Peyer's patch (tissue), 4 donors: ENCODE results near the gene PDLIM5. TPM values are rescaled to one million over a fixed set of nuclear protein-coding genes. Genes with fewer than 3 reads are reported as not detected.

Source experiments
- DNase-seq, 3 donors: peaks; one replicate each; pipeline ENCODE4 v3.0.0-alpha.2; 2017 to 2019
- H3K27ac ChIP-seq, 4 donors: fragments of 200-600 bp; sonication (generic); one replicate each; pipeline ENCODE4 v1.5.1; 2016 to 2019
- H3K27me3 ChIP-seq, 2 donors: fragments of 200-600 bp; sonication (generic); one replicate each; pipeline ENCODE4 v1.5.1; 2019
- H3K36me3 ChIP-seq, 3 donors: fragments of 200-600 bp; sonication (generic); one replicate each; pipeline ENCODE4 v1.5.1; 2016 to 2019
- H3K4me1 ChIP-seq, 4 donors: fragments of 200-600 bp; sonication (generic); one replicate each; pipeline ENCODE4 v1.5.1; 2016 to 2019
- H3K4me3 ChIP-seq, 4 donors: fragments of 200-600 bp; sonication (generic); 1 replicate in 3 of 4; 2 replicates in 1 of 4; pipeline ENCODE4 v1.5.1; 2016 to 2019; ENCODE audit warnings: mild to moderate bottlenecking in 1 of 4
- H3K9me3 ChIP-seq, 4 donors: fragments of 200-600 bp; sonication (generic); one replicate each; pipeline ENCODE4 v1.5.1; 2016 to 2019; ENCODE audit warnings: mild to moderate bottlenecking in 1 of 4
- CTCF ChIP-seq, 6 experiments: fragments of 450-650 bp in 4 of 6; fragments of 200-600 bp in 2 of 6; sonication (generic) in 1 of 6; IDR thresholded peaks; one replicate each; pipeline ENCODE4 v1.5.1; 2017 to 2019; ENCODE audit warnings: antibody characterized with exemption in 6 of 6, mild to moderate bottlenecking in 3 of 6, moderate library complexity in 1 of 6
- POLR2A ChIP-seq, 2 donors: fragments of 450-650 bp; IDR thresholded peaks; one replicate each; pipeline ENCODE4 v1.5.1; 2017; ENCODE audit warnings: antibody characterized with exemption in 2 of 2, mild to moderate bottlenecking in 2 of 2, moderate library complexity in 2 of 2
- total RNA-seq, 4 donors: library from RNA; depleted of rRNA; stranded (reverse); fragments of >200 nt; gene quantifications; one replicate each; pipeline ENCODE4 v1.1.0, GENCODE V29; 2016

PDLIM5 gene
- total RNA-seq, 4 donors from 2014 or later: 112 to 197 (median 158) TPM

GRCh38 chr4:94528792-94529451 is 77.2 kb downstream of the PDLIM5 start:
- Histone ChIP-seq H3K4me1 (peaks cover 0 to 14% (median 2%) of the 10 kb centered on the region in 4 donors), H3K9me3 (no peaks in the 10 kb centered on the region), H3K4me3 (no peak overlapping the region), H3K27me3 (no peaks in the 10 kb centered on the region), H3K36me3 (no peaks in the 10 kb centered on the region), H3K27ac (no peak overlapping the region)
- no peak for TF ChIP-seq POLR2A (IDR thresholded peaks at IDR 0.05)
- TF ChIP-seq CTCF (IDR thresholded peaks at IDR 0.05): no peak
- DNase-seq: no peak

DNA sequence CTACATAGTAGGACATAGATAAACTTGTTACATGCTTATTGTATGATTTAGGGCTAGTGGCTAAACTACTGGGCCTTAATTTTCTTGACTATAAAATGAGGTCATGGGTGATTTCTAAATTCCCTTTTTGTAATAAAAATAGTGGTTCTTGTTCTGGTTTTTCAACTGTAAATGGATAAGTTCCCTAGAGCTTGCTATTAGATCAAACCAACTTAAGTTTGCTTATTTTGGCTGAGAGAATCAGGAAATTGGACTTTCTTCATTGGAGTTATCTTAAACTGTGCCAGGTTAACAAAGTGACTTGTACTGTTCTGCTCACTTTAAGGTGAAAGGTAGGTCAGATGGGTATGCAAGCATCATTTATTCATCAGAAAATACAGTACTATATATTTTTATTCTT is 78.3 kb downstream of the PDLIM5 start:
- no peak overlapping the region for H3K27ac ChIP-seq
- peaks cover 0 to 26% (median 2%) of the 10 kb centered on the region in 4 donors for H3K4me1 ChIP-seq
- H3K36me3 ChIP-seq: no peaks in the 10 kb centered on the region
- DNase-seq: no peak
- no peaks in the 10 kb centered on the region for H3K27me3 ChIP-seq
- no peak for TF ChIP-seq CTCF (IDR thresholded peaks at IDR 0.05)
- no peak for TF ChIP-seq POLR2A (IDR thresholded peaks at IDR 0.05)
- no peaks in the 10 kb centered on the region for H3K9me3 ChIP-seq
- no peak overlapping the region for H3K4me3 ChIP-seq

DNA sequence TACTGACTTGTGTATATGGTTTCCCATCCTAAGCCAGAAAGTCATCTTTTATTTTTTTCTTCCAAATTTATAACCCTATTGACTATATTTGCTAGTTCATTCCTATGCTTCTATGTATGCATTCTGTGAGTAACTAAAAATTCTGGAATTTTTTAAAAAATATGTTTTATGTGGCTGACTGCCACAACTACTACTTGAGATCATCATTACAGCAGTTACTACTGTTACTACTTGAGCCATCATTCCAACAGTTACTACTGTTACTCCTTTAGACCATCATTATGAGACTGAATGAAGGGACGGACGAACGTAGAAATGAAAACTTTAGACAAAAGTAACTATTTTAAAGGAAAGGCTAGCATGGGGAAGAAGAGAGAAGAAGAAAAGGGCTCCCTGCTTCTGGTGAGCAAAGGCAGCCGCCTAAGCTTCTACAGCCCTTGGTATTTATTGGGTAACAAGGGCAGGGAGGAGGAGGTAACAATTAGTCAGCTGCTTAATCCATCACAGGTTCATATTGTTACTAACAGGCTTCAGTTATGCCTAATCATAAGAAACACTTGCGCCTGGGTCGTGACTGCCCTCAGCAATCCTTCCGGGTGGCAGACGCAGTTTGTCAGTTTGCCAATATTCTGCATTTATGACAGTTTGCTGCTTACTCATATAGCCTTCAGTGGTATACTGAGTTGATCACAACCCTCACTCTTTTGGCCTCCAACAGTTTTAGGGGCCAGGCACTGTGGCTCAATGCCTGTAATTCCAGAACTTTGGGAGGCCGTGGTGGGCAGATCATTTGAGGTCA is 80.4 kb downstream of the PDLIM5 start:
- peak in 1 of 3 donors; percentile 64 for DNase-seq
- Histone ChIP-seq H3K4me3 (no peak overlapping the region), H3K27ac (no peak overlapping the region), H3K27me3 (no peaks in the 10 kb centered on the region), H3K9me3 (no peaks in the 10 kb centered on the region), H3K36me3 (no peaks in the 10 kb centered on the region), H3K4me1 (peaks cover 0 to 44% (median 0%) of the 10 kb centered on the region in 4 donors)
- no peak for TF ChIP-seq CTCF (IDR thresholded peaks at IDR 0.05)

GRCh38 chr4:94533405-94534223 is 81.9 kb downstream of the PDLIM5 start:
- no peak for DNase-seq
- H3K4me1 ChIP-seq: peaks cover 0 to 44% (median 0%) of the 10 kb centered on the region in 4 donors
- H3K27me3 ChIP-seq: no peaks in the 10 kb centered on the region
- peak overlapping the region in 2 of 4 donors; percentile 20 to 53 for H3K27ac ChIP-seq
- H3K4me3 ChIP-seq: no peak overlapping the region
- H3K36me3 ChIP-seq: no peaks in the 10 kb centered on the region
- no peaks in the 10 kb centered on the region for H3K9me3 ChIP-seq
- TF ChIP-seq POLR2A (IDR thresholded peaks at IDR 0.05) (no peak), CTCF (IDR thresholded peaks at IDR 0.05) (no peak)

DNA sequence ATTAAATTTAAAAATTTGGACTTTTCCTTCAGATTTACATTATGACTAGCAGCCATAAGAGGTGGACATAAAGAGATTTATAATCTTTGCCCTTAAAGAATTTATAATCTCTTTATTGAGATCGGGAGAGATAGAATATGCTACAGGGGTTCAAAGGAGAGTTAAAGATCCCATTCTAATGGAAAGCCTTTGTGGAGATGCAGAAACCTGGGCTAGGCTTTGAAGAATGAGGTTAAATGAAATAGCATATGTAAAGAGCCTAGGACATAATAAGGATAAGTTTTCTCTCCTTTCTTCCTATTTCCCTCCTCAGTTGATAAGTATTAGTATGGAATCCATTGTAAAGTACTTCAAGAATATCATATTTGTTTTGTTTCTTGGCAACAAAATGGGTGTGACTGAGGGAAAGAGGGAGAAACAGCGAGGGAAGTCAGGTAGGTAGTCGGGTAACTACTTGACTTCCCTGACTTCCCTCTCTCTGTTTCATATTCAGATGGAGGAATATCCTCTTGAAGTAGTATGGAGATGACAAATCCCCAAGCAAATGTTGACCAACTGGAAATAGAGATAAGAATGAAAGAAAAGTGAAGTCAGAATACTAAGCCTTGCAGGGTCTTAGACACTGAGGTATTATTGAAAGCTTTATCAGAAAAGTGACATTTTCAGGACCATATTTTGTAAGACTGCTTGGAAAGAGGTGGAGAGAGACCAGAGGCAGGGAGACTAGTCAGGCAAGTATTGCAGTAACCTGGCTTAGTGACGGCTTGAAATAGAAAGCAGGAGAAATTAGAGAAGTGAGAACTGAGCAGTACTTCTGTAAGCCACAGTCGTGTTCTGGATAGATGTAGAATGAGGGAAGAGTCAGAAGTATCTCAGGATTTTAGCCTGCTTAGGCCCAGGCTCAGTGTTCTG is 82.9 kb downstream of the PDLIM5 start:
- Histone ChIP-seq H3K36me3 (no peaks in the 10 kb centered on the region), H3K9me3 (no peaks in the 10 kb centered on the region), H3K27me3 (no peaks in the 10 kb centered on the region), H3K27ac (peak overlapping the region in 1 of 4 donors; percentile 3), H3K4me1 (peaks cover 0 to 44% (median 0%) of the 10 kb centered on the region in 4 donors), H3K4me3 (no peak overlapping the region)
- no peak for DNase-seq
- TF ChIP-seq CTCF (IDR thresholded peaks at IDR 0.05): no peak
- TF ChIP-seq POLR2A (IDR thresholded peaks at IDR 0.05): no peak
